Uterus (tissue), 4 donors: ENCODE results near the gene NLK. TPM values are rescaled to one million over a fixed set of nuclear protein-coding genes. Genes with fewer than 3 reads are reported as not detected.
"Not testable (repeated sequence)": the region's sequence is repeated elsewhere in the genome, so short reads cannot be mapped to it uniquely, and the experiment has no call there.

Experiments used
- DNase-seq, 2 donors: peaks; one replicate each; pipeline ENCODE4 v3.0.0-alpha.2; 2019 to 2020
- H3K27ac ChIP-seq, 2 donors: fragments of 200-600 bp; sonication (generic); 1 replicate in 1 of 2; 2 replicates in 1 of 2; pipeline ENCODE4 v1.5.1; 2016 to 2018
- H3K27me3 ChIP-seq, 2 donors: fragments of 200-600 bp; sonication (generic); one replicate each; pipeline ENCODE4 v1.5.1; 2018 to 2019; ENCODE audit warnings: control low read depth in 1 of 2
- H3K36me3 ChIP-seq, 2 donors: fragments of 200-600 bp; sonication (generic); one replicate each; pipeline ENCODE4 v1.5.1; 2019; ENCODE audit warnings: control low read depth in 1 of 2
- H3K4me1 ChIP-seq, 2 donors: fragments of 200-600 bp; sonication (generic); one replicate each; pipeline ENCODE4 v1.5.1; 2018 to 2019; ENCODE audit warnings: control low read depth in 1 of 2
- H3K4me3 ChIP-seq, 2 donors: fragments of 200-600 bp; sonication (generic); 1 replicate in 1 of 2; 2 replicates in 1 of 2; pipeline ENCODE4 v1.5.1; 2018 to 2019; ENCODE audit warnings: mild to moderate bottlenecking in 1 of 2
- H3K9me3 ChIP-seq, 2 donors: fragments of 200-600 bp; sonication (generic); one replicate each; pipeline ENCODE4 v1.5.1; 2019; ENCODE audit warnings: control low read depth in 1 of 2
- CTCF ChIP-seq, 4 experiments: fragments of 200-600 bp in 2 of 4; fragments of 450-650 bp in 2 of 4; sonication (generic) in 2 of 4; IDR thresholded peaks; one replicate each; pipeline ENCODE4 v1.5.1; 2016 to 2019; ENCODE audit warnings: antibody characterized with exemption in 4 of 4, mild to moderate bottlenecking in 2 of 4, moderate library complexity in 1 of 4
- POLR2A ChIP-seq, 2 donors: fragments of 450-650 bp; IDR thresholded peaks; one replicate each; pipeline ENCODE4 v1.6.1; 2016; ENCODE audit warnings: antibody characterized with exemption in 2 of 2, mild to moderate bottlenecking in 1 of 2, moderate library complexity in 1 of 2
- intact Hi-C: fragments of 100-400 bp; cut with DNase I; formaldehyde crosslinking; loops from one replicate; pipeline ENCODE4 v1.15.1; 2023; ENCODE audit warnings: low total_unique reads
- total RNA-seq, 4 donors: library from RNA; depleted of rRNA in 3 of 4; stranded (reverse); fragments of >200 nt in 3 of 4; gene quantifications; one replicate each; pipeline versions ENCODE4 v1.1.0 to v1.2.4, GENCODE V29; 2014 to 2023
- donor health status: DM: yes; HTN: yes; CAD: no.

The NLK gene
- total RNA-seq, 4 donors from 2014 or later, result 7.7 to 36.8 (median 23.4) TPM

- intact Hi-C loops, result no loop called here
- DNase-seq, result no peak
- H3K9me3 ChIP-seq, result no peaks in the 10 kb centered on the region
- no peak overlapping the region for H3K27ac ChIP-seq
- no peaks in the 10 kb centered on the region for H3K4me1 ChIP-seq
- H3K27me3 ChIP-seq, result no peaks in the 10 kb centered on the region
- TF ChIP-seq POLR2A (IDR thresholded peaks at IDR 0.05), result no peak
- no peak for TF ChIP-seq CTCF (IDR thresholded peaks at IDR 0.05)
- no peaks in the 10 kb centered on the region for H3K36me3 ChIP-seq
- H3K4me3 ChIP-seq, result no peak overlapping the region
Measured at GRCh38 chr17:28151001-28151400, 108.5 kb downstream of the NLK start.

- no peaks in the 10 kb centered on the region for H3K9me3 ChIP-seq
- no peaks in the 10 kb centered on the region for H3K36me3 ChIP-seq
- H3K4me3 ChIP-seq, result no peak overlapping the region
- H3K27ac ChIP-seq, result no peak overlapping the region
- no peaks in the 10 kb centered on the region for H3K4me1 ChIP-seq
- intact Hi-C loops, result no loop called here
- DNase-seq, result no peak
- TF ChIP-seq CTCF (IDR thresholded peaks at IDR 0.05) (no peak), POLR2A (IDR thresholded peaks at IDR 0.05) (no peak)
- no peaks in the 10 kb centered on the region for H3K27me3 ChIP-seq
Measured at GRCh38 chr17:28154214-28154613, 111.7 kb downstream of the NLK start.

- intact Hi-C loops, DNase-seq, H3K27ac ChIP-seq, H3K4me3 ChIP-seq, H3K4me1 ChIP-seq, H3K36me3 ChIP-seq, H3K9me3 ChIP-seq, H3K27me3 ChIP-seq: not testable (repeated sequence)
Measured at GRCh38 chr17:28155405-28155804, 112.9 kb downstream of the NLK start.

- H3K9me3 ChIP-seq, result no peaks in the 10 kb centered on the region
- no peak overlapping the region for H3K4me3 ChIP-seq
- no peaks in the 10 kb centered on the region for H3K27me3 ChIP-seq
- intact Hi-C loops, result no loop called here
- no peak for TF ChIP-seq CTCF (IDR thresholded peaks at IDR 0.05)
- TF ChIP-seq POLR2A (IDR thresholded peaks at IDR 0.05), result no peak
- no peak for DNase-seq
- H3K4me1 ChIP-seq, result no peaks in the 10 kb centered on the region
- no peaks in the 10 kb centered on the region for H3K36me3 ChIP-seq
- H3K27ac ChIP-seq, result no peak overlapping the region
Measured at GRCh38 chr17:28159004-28159403, 116.5 kb downstream of the NLK start.

GRCh38 chr17:28159924-28160323 is 117.4 kb downstream of the NLK start:
- no peak for DNase-seq
- intact Hi-C loops, result no loop called here
- no peaks in the 10 kb centered on the region for H3K9me3 ChIP-seq
- H3K4me3 ChIP-seq, result no peak overlapping the region
- no peaks in the 10 kb centered on the region for H3K36me3 ChIP-seq
- TF ChIP-seq POLR2A (IDR thresholded peaks at IDR 0.05) (no peak), CTCF (IDR thresholded peaks at IDR 0.05) (no peak)
- no peak overlapping the region for H3K27ac ChIP-seq
- no peaks in the 10 kb centered on the region for H3K27me3 ChIP-seq
- no peaks in the 10 kb centered on the region for H3K4me1 ChIP-seq

GRCh38 chr17:28160610-28161009 is 118.1 kb downstream of the NLK start:
- Histone ChIP-seq H3K4me1 (no peaks in the 10 kb centered on the region), H3K9me3 (no peaks in the 10 kb centered on the region), H3K36me3 (no peaks in the 10 kb centered on the region), H3K4me3 (no peak overlapping the region), H3K27me3 (no peaks in the 10 kb centered on the region), H3K27ac (no peak overlapping the region)
- no peak for DNase-seq
- TF ChIP-seq CTCF (IDR thresholded peaks at IDR 0.05) (no peak), POLR2A (IDR thresholded peaks at IDR 0.05) (no peak)
- intact Hi-C loops, result no loop called here
